Cardiac septum (tissue), 1 donor: ENCODE data around the gene HOXB3. TPM values are rescaled to one million over a fixed set of nuclear protein-coding genes. Genes with fewer than 3 reads are reported as not detected.

Experiments used
- DNase-seq: peaks from one replicate; pipeline ENCODE4 v3.0.0-alpha.2; 2020; ENCODE audit warnings: low spot score
- intact Hi-C: fragments of 100-400 bp; cut with DNase I; formaldehyde crosslinking; loops from one replicate; pipeline ENCODE4 v1.14.0; 2022
- total RNA-seq: library from RNA; stranded (reverse); fragmentation: NEBNext Ultra II Directional; extraction: Animal tissue kit (Norgen Biotek cat#: 25700); gene quantifications from one replicate; pipeline ENCODE4 v1.2.1, GENCODE V29; 2021
- donor health status: DM: no; HTN: no; CAD: no.

HOXB3 gene
- total RNA-seq, 1 donor from 2014 or later = 4.2 TPM

- no peak for DNase-seq
- intact Hi-C loops = loop anchor here (5.0 to 10.0 kb wide), 5 partner anchors 278 to 591 kb away; partner anchors contain the start of gene IGF2BP1
These were observed 25.3 kb upstream of the HOXB3 start, which contains the start of gene HOXB8 for GRCh38 chr17:48615047-48615962. HOXB8 (minus strand) TSS chr17:48615292; CDS start chr17:48614704, 588 bp downstream.

GRCh38 chr17:48613862-48614694 lies 24.0 kb upstream of the HOXB3 start:
- DNase-seq = no peak
- intact Hi-C loops = loop anchor here (10.0 kb wide), 2 partner anchors 381 to 589 kb away; partner anchors contain the start of gene IGF2BP1

DNA sequence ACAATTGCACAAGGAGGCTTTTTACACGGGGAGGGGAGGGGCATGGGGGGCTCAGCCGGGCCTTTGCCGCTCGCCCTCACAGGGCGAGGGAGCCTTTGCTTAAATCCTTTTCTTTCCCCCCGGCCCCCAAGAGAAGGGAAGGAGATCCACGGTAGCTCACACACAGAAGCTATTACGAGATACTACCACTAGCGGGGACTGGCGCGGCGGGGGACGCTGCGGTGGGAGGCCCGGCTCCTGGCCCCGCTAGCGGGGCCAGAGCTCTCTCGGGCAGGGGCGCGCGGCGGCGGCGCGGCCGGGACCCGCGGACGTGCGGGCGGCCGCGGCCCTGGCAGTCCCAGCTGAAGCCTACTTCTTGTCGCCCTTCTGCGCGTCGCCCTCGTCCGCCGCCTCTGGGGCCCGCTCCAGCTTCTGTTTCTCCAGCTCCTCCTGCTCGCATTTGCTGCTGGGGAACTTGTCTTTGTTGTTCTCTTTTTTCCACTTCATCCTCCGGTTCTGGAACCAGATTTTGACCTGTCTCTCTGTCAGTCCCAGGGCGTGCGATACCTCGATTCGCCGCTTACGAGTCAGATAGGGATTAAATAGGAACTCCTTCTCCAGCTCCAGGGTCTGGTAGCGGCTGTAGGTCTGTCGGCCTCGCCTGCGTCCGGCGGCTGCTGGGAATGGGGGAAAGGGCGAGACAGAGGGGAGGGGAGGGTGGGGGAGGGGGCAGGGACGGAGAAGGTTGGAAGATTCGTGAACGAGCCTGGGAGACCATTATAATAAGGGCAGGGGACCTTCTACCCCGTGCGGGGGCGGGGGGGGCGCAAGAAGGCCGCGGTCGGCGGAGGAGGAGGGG lies 23.0 kb upstream of the HOXB3 start:
- no peak for DNase-seq
- intact Hi-C loops = loop anchor here (10.0 kb wide), 2 partner anchors 382 to 588 kb away; partner anchors contain the start of gene IGF2BP1

- no peak for DNase-seq
- intact Hi-C loops = loop anchor here (10.0 kb wide), 2 partner anchors 382 to 588 kb away; partner anchors contain the start of gene IGF2BP1
These were observed 22.4 kb upstream of the HOXB3 start for GRCh38 chr17:48612456-48612853.

- intact Hi-C loops = loop anchor here (10.0 kb wide), 2 partner anchors 383 to 587 kb away; partner anchors contain the start of gene IGF2BP1
- no peak for DNase-seq
These were observed 21.8 kb upstream of the HOXB3 start for GRCh38 chr17:48611681-48612455.

DNA sequence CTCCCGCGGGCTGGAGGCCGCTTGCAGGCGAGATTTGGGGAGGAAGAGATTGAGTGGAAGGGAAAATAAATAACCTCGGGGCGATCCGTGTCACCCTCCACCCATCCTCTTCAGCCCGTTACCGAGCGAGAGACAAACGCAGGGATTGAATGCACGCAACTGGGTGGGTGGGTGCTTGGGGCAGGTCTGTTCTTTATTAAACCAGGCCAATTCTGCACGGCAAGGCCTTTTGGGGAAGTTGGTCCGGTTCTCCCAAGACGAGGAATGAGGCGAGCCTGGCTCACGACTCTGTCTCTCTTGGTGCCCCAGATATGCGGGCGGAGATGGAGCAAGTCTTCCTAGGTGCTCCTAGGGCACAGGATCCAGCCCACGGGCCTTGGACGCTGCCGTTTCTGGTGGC lies 21.2 kb upstream of the HOXB3 start:
- intact Hi-C loops = loop anchor here (10.0 kb wide), 2 partner anchors 384 to 586 kb away; partner anchors contain the start of gene IGF2BP1
- no peak for DNase-seq

- intact Hi-C loops = loop anchor here (10.0 kb wide), 2 partner anchors 384 to 586 kb away; partner anchors contain the start of gene IGF2BP1
- DNase-seq = no peak
These were observed 20.5 kb upstream of the HOXB3 start, which contains the start of gene HOXB7 for GRCh38 chr17:48610282-48611211. HOXB7 (minus strand) TSS chr17:48611017; CDS start chr17:48610918, 99 bp downstream.

- intact Hi-C loops = loop anchor here (10.0 kb wide), 2 partner anchors 385 to 585 kb away; partner anchors contain the start of gene IGF2BP1
- no peak for DNase-seq
These were observed 19.8 kb upstream of the HOXB3 start for GRCh38 chr17:48609759-48610281.

GRCh38 chr17:48609033-48609432 lies 19.0 kb upstream of the HOXB3 start:
- no peak for DNase-seq
- intact Hi-C loops = no loop called here

DNA sequence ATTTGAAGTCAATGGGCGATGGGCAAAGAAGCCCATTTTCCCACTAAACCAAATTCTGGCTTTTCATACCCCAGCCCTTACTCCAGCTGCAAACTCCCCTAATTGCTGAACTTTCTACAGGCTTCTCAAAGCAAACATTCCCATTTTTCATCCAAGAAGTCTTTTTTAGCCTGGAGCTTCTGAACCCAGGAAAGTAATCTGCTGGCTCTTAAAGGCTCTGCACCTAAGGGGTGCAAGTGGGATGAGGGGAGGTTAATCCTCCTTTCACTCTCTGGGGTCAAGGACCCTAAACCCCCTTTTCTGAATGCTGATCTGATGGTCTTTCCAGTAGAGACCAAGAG lies 18.4 kb upstream of the HOXB3 start:
- intact Hi-C loops = no loop called here
- DNase-seq = no peak

DNA sequence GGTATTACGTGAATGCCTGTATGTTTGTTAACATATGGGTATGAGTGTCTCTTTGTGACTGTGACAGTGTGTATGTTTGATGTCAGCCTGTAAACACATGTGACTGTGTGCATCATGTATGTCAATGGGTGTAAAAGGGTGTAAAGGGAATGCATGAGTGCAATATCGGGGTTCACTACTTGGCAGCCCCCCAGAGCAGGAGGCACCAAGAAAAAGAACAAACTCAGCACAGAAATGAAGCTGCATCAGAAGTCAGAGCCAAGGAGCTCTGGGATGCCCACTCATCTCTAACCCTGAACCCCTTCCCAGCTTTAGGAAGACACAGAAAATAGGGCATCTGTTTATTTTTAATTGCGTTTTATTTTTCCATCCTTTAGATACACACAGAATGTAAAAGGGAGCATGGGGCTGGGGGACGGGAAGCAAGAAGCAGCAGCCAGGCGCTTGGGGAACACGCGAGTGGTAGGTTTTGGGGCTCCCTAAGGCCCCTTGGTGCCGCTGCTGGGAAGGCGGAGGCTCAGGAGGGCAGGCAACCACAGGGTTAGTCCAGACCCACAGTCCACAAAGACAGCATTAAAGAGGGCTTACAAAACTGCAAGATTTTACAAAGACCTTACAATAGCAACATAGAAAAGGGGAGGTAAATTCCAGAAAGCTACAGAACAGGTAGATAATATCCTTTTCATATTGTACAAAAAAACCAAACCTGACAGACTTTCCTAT lies 17.0 kb upstream of the HOXB3 start:
- intact Hi-C loops = no loop called here

GRCh38 chr17:48605991-48606891 lies 16.2 kb upstream of the HOXB3 start:
- DNase-seq = no peak
- intact Hi-C loops = no loop called here

More for the DNA sequence above, 17.0 kb upstream of the HOXB3 start:
- no peak for DNase-seq

DNA sequence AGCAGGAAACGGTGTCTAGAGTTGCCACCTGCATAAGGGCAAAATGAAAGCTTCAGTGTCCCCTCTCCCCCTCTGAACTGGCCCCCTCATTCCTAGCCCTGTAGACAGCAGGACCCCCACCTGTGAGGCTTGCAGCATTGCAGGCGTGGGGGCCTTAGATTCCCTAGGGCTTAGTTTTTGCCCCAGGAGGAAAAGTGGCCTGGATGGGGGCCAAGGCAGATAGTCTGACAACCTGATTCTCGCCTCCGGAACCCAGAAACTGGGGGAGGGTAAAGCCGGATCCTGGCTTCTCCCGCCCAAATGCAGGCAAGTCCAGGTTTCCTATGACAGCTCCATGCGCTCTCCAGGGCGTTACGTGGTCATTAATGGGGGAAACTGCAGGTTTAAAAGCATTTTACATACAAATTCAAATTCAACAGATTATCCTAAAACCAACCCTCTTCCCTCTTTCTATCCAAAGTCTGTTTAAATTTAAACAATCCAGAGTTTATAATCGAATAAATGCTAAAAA lies 15.4 kb upstream of the HOXB3 start:
- DNase-seq = no peak
- intact Hi-C loops = no loop called here

DNA sequence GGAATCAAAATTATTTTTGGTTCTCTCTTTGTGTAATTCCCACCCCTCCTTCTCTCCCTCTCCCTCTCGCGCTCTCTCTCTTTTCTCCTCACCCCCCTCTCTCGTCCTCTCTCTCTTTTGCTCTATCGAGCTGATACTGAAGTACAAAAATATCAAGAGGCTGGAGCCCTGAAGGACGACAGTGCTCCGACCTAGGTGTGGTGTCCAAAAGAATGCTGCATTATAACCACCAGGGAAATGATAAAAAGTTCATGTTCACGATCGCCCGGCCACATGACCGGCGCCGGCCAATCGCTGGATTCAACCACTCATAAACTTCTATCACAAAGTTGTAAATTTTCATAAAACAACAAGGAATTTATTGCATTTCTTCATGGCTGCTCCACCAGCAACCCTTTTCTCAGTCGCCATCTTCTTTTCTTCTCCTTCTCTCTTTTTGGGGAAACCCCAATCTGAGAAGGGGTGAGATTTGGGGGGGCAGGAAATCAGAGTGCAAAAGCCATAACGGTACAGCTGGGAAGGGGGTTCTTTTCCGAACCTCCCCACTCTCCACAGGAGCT lies 14.8 kb upstream of the HOXB3 start, which contains the start of gene HOXB6:
Gene HOXB6, minus strand, starts transcription at position 217 of the 560 bp plus-strand sequence. CDS start 6,836 bp downstream, outside the sequence.
- DNase-seq = no peak
- intact Hi-C loops = no loop called here
